ENCODE measurements around the gene MAGEH1.

GRCh38 chrX:55451990-55452832, at the start of gene MAGEH1:
- TF ChIP-seq PATZ1 (CRISPR knock-in tag; IDR thresholded peaks at IDR 0.05; ENCODE audit: borderline replicate concordance) (no peak), POU6F1 (CRISPR knock-in tag; IDR thresholded peaks at IDR 0.05; ENCODE audit: borderline replicate concordance, low read depth) (no peak), OSR1 (CRISPR knock-in tag; IDR thresholded peaks at IDR 0.05) (no peak)
